Measurements from ENCODE around the gene LMNB1. TPM values are rescaled to one million over a fixed set of nuclear protein-coding genes. Genes with fewer than 3 reads are reported as not detected.
"Not testable (repeated sequence)": the region's sequence is repeated elsewhere in the genome, so short reads cannot be mapped to it uniquely, and the experiment has no call there.

Gene LMNB1
- total RNA-seq, 4 donors from 2014 or later: 7.9 to 53.3 (median 16.8) TPM

DNA sequence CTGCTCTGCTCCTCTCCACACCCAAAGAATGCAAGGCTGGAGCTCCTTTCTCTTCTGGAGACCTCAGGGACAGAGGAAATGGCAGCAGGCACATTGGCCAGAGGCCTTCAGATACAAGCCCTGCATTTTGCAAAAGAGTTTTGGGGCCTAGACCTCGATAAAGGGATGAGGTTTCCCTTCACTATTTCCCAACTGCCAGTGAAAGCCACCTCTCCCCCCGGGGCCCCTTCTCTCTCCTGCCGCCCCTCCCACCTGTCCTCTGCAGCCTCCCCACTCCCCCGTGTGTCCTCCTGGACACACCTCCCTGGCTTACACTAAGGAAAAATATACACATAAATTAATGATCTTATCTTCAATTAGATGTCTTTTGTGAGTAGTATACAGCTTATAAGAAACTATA, 21.3 kb upstream of the LMNB1 start:
- no peak for TF ChIP-seq POLR2A (IDR thresholded peaks at IDR 0.05)
- TF ChIP-seq POLR2AphosphoS5 (IDR thresholded peaks at IDR 0.05): no peak
- no peak for TF ChIP-seq EP300 (IDR thresholded peaks at IDR 0.05; ENCODE audit: low read depth)
- TF ChIP-seq, protein P1, sequence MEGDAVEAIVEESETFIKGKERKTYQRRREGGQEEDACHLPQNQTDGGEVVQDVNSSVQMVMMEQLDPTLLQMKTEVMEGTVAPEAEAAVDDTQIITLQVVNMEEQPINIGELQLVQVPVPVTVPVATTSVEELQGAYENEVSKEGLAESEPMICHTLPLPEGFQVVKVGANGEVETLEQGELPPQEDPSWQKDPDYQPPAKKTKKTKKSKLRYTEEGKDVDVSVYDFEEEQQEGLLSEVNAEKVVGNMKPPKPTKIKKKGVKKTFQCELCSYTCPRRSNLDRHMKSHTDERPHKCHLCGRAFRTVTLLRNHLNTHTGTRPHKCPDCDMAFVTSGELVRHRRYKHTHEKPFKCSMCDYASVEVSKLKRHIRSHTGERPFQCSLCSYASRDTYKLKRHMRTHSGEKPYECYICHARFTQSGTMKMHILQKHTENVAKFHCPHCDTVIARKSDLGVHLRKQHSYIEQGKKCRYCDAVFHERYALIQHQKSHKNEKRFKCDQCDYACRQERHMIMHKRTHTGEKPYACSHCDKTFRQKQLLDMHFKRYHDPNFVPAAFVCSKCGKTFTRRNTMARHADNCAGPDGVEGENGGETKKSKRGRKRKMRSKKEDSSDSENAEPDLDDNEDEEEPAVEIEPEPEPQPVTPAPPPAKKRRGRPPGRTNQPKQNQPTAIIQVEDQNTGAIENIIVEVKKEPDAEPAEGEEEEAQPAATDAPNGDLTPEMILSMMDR (IDR thresholded peaks at IDR 0.05): no peak
- intact Hi-C loops (cut with DNase I; ENCODE audit: low total_unique reads): loop anchor here (5.0 kb wide), 1 partner anchor 662 kb away; no protein-coding TSS in a partner anchor
- no peaks in the 10 kb centered on the region for H3K9me3 ChIP-seq
- no peak for DNase-seq
- H3K4me1 ChIP-seq: peaks cover 0 to 11% (median 0%) of the 10 kb centered on the region in 4 donors
- no peak overlapping the region for H3K4me3 ChIP-seq
- H3K36me3 ChIP-seq: no peaks in the 10 kb centered on the region
- H3K27me3 ChIP-seq: no peaks in the 10 kb centered on the region
- in situ Hi-C loops (cut with MboI; ENCODE audit: low pct_ligation_motif_present in 1 of 4, low pct_unique_long_range_greater_than_20kb in 1 of 4, low sequenced_read_pairs in 3 of 4): no loop called here
- 76 to 83% methylated on average over 2 to 4 of the region's 4 CpGs for WGBS, 2 donors (ENCODE audit: low coverage in 1 of 2)
- no peak overlapping the region for H3K27ac ChIP-seq

- no peak for TF ChIP-seq EP300 (IDR thresholded peaks at IDR 0.05; ENCODE audit: low read depth)
- no peak for TF ChIP-seq POLR2AphosphoS5 (IDR thresholded peaks at IDR 0.05)
- TF ChIP-seq, protein P1 (IDR thresholded peaks at IDR 0.05): no peak
- no peak for TF ChIP-seq POLR2A (IDR thresholded peaks at IDR 0.05)
- no peaks in the 10 kb centered on the region for H3K9me3 ChIP-seq
- H3K27me3 ChIP-seq: no peaks in the 10 kb centered on the region
- no peaks in the 10 kb centered on the region for H3K36me3 ChIP-seq
- H3K4me3 ChIP-seq: no peak overlapping the region
- H3K27ac ChIP-seq: no peak overlapping the region
- no peak for DNase-seq
- in situ Hi-C loops (cut with MboI; ENCODE audit: low pct_ligation_motif_present in 1 of 4, low pct_unique_long_range_greater_than_20kb in 1 of 4, low sequenced_read_pairs in 3 of 4): no loop called here
- H3K4me1 ChIP-seq: peaks cover 0 to 11% (median 0%) of the 10 kb centered on the region in 4 donors
- WGBS, 2 donors (ENCODE audit: low coverage in 1 of 2): 74 to 76% methylated on average over 2 of the region's 2 CpGs
- intact Hi-C loops (cut with DNase I; ENCODE audit: low total_unique reads): loop anchor here (5.0 kb wide), 1 partner anchor 659 kb away; no protein-coding TSS in a partner anchor
Measured at GRCh38 chr5:126757713-126758357, 19.1 kb upstream of the LMNB1 start.

- 74 to 93% methylated on average over 3 to 5 of the region's 5 CpGs for WGBS, 2 donors (ENCODE audit: low coverage in 1 of 2)
- no peak for TF ChIP-seq POLR2AphosphoS5 (IDR thresholded peaks at IDR 0.05)
- TF ChIP-seq EP300 (IDR thresholded peaks at IDR 0.05; ENCODE audit: low read depth): no peak
- TF ChIP-seq, protein P1 (IDR thresholded peaks at IDR 0.05): no peak
- TF ChIP-seq POLR2A (IDR thresholded peaks at IDR 0.05): no peak
- no peak overlapping the region for H3K27ac ChIP-seq
- intact Hi-C loops (cut with DNase I; ENCODE audit: low total_unique reads): no loop called here
- no peaks in the 10 kb centered on the region for H3K27me3 ChIP-seq
- H3K4me1 ChIP-seq: peaks cover 0 to 11% (median 0%) of the 10 kb centered on the region in 4 donors
- no peak overlapping the region for H3K4me3 ChIP-seq
- H3K9me3 ChIP-seq: no peaks in the 10 kb centered on the region
- no peaks in the 10 kb centered on the region for H3K36me3 ChIP-seq
- in situ Hi-C loops (cut with MboI; ENCODE audit: low pct_ligation_motif_present in 1 of 4, low pct_unique_long_range_greater_than_20kb in 1 of 4, low sequenced_read_pairs in 3 of 4): no loop called here
- DNase-seq: no peak
Measured at GRCh38 chr5:126763371-126763770, 13.6 kb upstream of the LMNB1 start.

GRCh38 chr5:126769703-126770102, 7.2 kb upstream of the LMNB1 start:
- no peak for TF ChIP-seq POLR2AphosphoS5 (IDR thresholded peaks at IDR 0.05)
- TF ChIP-seq EP300 (IDR thresholded peaks at IDR 0.05; ENCODE audit: low read depth): no peak
- TF ChIP-seq, protein P1 (IDR thresholded peaks at IDR 0.05): no peak
- TF ChIP-seq POLR2A (IDR thresholded peaks at IDR 0.05): no peak
- 79% methylated on average over 1 of the region's 1 CpG; no CpG with 5 or more reads in 1 of the 2 donors for WGBS, 2 donors (ENCODE audit: low coverage in 1 of 2)
- intact Hi-C loops (cut with DNase I; ENCODE audit: low total_unique reads) (no loop called here), in situ Hi-C loops (cut with MboI; ENCODE audit: low pct_ligation_motif_present in 1 of 4, low pct_unique_long_range_greater_than_20kb in 1 of 4, low sequenced_read_pairs in 3 of 4) (loop anchor here in 1 of 4 donors (5.0 kb wide), 1 partner anchor 92 kb away; no protein-coding TSS in a partner anchor)
- Histone ChIP-seq H3K4me1 (no peaks in the 10 kb centered on the region), H3K27ac (no peak overlapping the region), H3K9me3 (no peaks in the 10 kb centered on the region), H3K4me3 (no peak overlapping the region), H3K36me3 (no peaks in the 10 kb centered on the region), H3K27me3 (no peaks in the 10 kb centered on the region)
- no peak for DNase-seq

DNA sequence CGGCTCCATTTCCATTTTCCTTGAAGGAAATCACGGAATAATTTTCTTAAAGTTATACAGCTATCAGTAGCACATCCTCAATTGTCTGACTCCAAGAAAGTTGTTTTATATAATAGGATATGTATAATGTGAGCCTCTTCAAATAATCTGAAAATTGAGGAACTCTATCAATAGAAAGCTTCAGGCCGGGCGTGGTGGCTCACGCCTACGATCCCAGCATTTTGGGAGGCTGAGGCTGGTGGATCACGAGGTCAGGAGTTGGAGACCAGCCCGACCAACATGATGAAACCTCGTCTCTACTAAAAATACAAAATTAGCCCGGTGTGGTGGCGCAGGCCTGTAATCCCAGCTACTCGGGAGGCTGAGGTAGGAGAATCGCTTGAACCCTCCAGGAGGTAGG, 3.4 kb upstream of the LMNB1 start:
- H3K36me3 ChIP-seq; H3K9me3 ChIP-seq; H3K27me3 ChIP-seq; H3K27ac ChIP-seq; DNase-seq; H3K4me3 ChIP-seq; intact Hi-C loops (cut with DNase I; ENCODE audit: low total_unique reads): not testable (repeated sequence)
- peaks cover 0 to 11% (median 7%) of the 10 kb centered on the region in 4 donors for H3K4me1 ChIP-seq
- 84 to 96% methylated on average over 10 to 13 of the region's 13 CpGs for WGBS, 2 donors (ENCODE audit: low coverage in 1 of 2)
- in situ Hi-C loops (cut with MboI; ENCODE audit: low pct_ligation_motif_present in 1 of 4, low pct_unique_long_range_greater_than_20kb in 1 of 4, low sequenced_read_pairs in 3 of 4): loop anchor here in 1 of 4 donors (5.0 kb wide), 1 partner anchor 96 kb away; no protein-coding TSS in a partner anchor

- H3K27me3 ChIP-seq; H3K36me3 ChIP-seq; H3K9me3 ChIP-seq; intact Hi-C loops (cut with DNase I; ENCODE audit: low total_unique reads); DNase-seq; H3K4me3 ChIP-seq; H3K27ac ChIP-seq: not testable (repeated sequence)
- H3K4me1 ChIP-seq: peaks cover 0 to 21% (median 13%) of the 10 kb centered on the region in 4 donors
- 93% methylated on average over 6 to 14 of the region's 14 CpGs for WGBS, 2 donors (ENCODE audit: low coverage in 1 of 2)
- in situ Hi-C loops (cut with MboI; ENCODE audit: low pct_ligation_motif_present in 1 of 4, low pct_unique_long_range_greater_than_20kb in 1 of 4, low sequenced_read_pairs in 3 of 4): loop anchor here in 1 of 4 donors (5.0 kb wide), 1 partner anchor 97 kb away; no protein-coding TSS in a partner anchor
Measured at GRCh38 chr5:126774595-126774994, 2.3 kb upstream of the LMNB1 start.
